Thymus (tissue), 11 donors: ENCODE data around the gene KIAA1217. TPM values are rescaled to one million over a fixed set of nuclear protein-coding genes. Genes with fewer than 3 reads are reported as not detected.
"Not testable (repeated sequence)": the region's sequence is repeated elsewhere in the genome, so short reads cannot be mapped to it uniquely, and the experiment has no call there.

Source experiments
- DNase-seq, 9 donors: peaks; one replicate each; pipeline ENCODE4 v3.0.0-alpha.2; 2013; ENCODE audit warnings: low spot score in 9 of 9, low read depth in 6 of 9, missing footprints in 1 of 9
- H3K27ac ChIP-seq, 2 donors: one replicate each; pipeline ENCODE4 v1.5.1; 2013; ENCODE audit warnings: control low read depth in 1 of 2, low read depth in 1 of 2, low read length in 1 of 2, mild to moderate bottlenecking in 1 of 2, moderate library complexity in 1 of 2
- H3K27me3 ChIP-seq, 2 donors: one replicate each; pipeline ENCODE4 v1.5.1; 2013; ENCODE audit warnings: low read length in 1 of 2; ENCODE audit not compliant: control insufficient read depth in 2 of 2, insufficient read depth in 1 of 2
- H3K36me3 ChIP-seq, 2 donors: one replicate each; pipeline ENCODE4 v1.5.1; 2013; ENCODE audit warnings: low read length in 1 of 2, mild to moderate bottlenecking in 1 of 2, moderate library complexity in 1 of 2; ENCODE audit not compliant: control insufficient read depth in 2 of 2, insufficient read depth in 2 of 2
- H3K4me1 ChIP-seq, 2 donors: one replicate each; pipeline ENCODE4 v1.5.1; 2013; ENCODE audit warnings: low read length in 2 of 2; ENCODE audit not compliant: control insufficient read depth in 2 of 2, insufficient read depth in 2 of 2
- H3K4me3 ChIP-seq, 2 donors: one replicate each; pipeline ENCODE4 v1.5.1; 2013; ENCODE audit warnings: low read length in 2 of 2, control low read depth in 1 of 2, mild to moderate bottlenecking in 1 of 2
- H3K9me3 ChIP-seq, 2 donors: one replicate each; pipeline ENCODE4 v1.5.1; 2013; ENCODE audit warnings: low read length in 1 of 2, mild to moderate bottlenecking in 1 of 2; ENCODE audit not compliant: control insufficient read depth in 2 of 2, insufficient read depth in 1 of 2
- WGBS: extraction: QIAGEN DNeasy Blood & Tissue Kit; methylation state at CpG from one replicate; pipeline ENCODE4 v1.1.7; 2013; 5-methylcytosine and 5-hydroxymethylcytosine counted together
- polyA plus RNA-seq: library from polyadenylated mRNA; stranded (reverse); fragments of 200-250 nt; gene quantifications from one replicate; pipeline ENCODE4 v1.2.3, GENCODE V29; 2013
- total RNA-seq: library from RNA; stranded (reverse); fragments of 120-200 nt; gene quantifications from one replicate; pipeline ENCODE4 v1.2.4, GENCODE V29; 2013
- donor health status: healthy.

Gene KIAA1217
- total and polyA plus RNA-seq, 2 donors: 9.7 to 30.5 TPM

- Histone ChIP-seq H3K27ac (no peak overlapping the region), H3K36me3 (no peaks in the 10 kb centered on the region), H3K4me1 (peaks cover 0 to 2% of the 10 kb centered on the region in 2 donors), H3K9me3 (no peaks in the 10 kb centered on the region), H3K4me3 (no peak overlapping the region), H3K27me3 (no peaks in the 10 kb centered on the region)
- DNase-seq: no peak
Measured at GRCh38 chr10:24333736-24334135, 124.8 kb downstream of the KIAA1217 start.

GRCh38 chr10:24334279-24334939 lies 125.5 kb downstream of the KIAA1217 start:
- H3K4me1 ChIP-seq: peaks cover 0 to 2% of the 10 kb centered on the region in 2 donors
- DNase-seq: no peak
- H3K9me3 ChIP-seq: no peaks in the 10 kb centered on the region
- H3K4me3 ChIP-seq: no peak overlapping the region
- WGBS: 98% methylated on average over 1 of the region's 1 CpG
- H3K27me3 ChIP-seq: no peaks in the 10 kb centered on the region
- no peaks in the 10 kb centered on the region for H3K36me3 ChIP-seq
- no peak overlapping the region for H3K27ac ChIP-seq

- DNase-seq, H3K4me3 ChIP-seq, H3K4me1 ChIP-seq, H3K27ac ChIP-seq, H3K27me3 ChIP-seq, H3K9me3 ChIP-seq, H3K36me3 ChIP-seq: not testable (repeated sequence)
- 96% methylated on average over 7 of the region's 7 CpGs for WGBS
Measured at GRCh38 chr10:24337723-24338122, 128.8 kb downstream of the KIAA1217 start.

- H3K27ac ChIP-seq: no peak overlapping the region
- 95% methylated on average over 1 of the region's 1 CpG for WGBS
- no peak overlapping the region for H3K4me3 ChIP-seq
- H3K9me3 ChIP-seq: no peaks in the 10 kb centered on the region
- H3K4me1 ChIP-seq: no peaks in the 10 kb centered on the region
- H3K36me3 ChIP-seq: no peaks in the 10 kb centered on the region
- DNase-seq: no peak
- H3K27me3 ChIP-seq: no peaks in the 10 kb centered on the region
Measured at GRCh38 chr10:24339387-24339786, 130.4 kb downstream of the KIAA1217 start.

- Histone ChIP-seq H3K27me3 (no peaks in the 10 kb centered on the region), H3K9me3 (no peaks in the 10 kb centered on the region), H3K4me1 (no peaks in the 10 kb centered on the region), H3K4me3 (no peak overlapping the region), H3K27ac (no peak overlapping the region), H3K36me3 (no peaks in the 10 kb centered on the region)
- no peak for DNase-seq
- 96% methylated on average over 6 of the region's 6 CpGs for WGBS
Measured at GRCh38 chr10:24340446-24340845, 131.5 kb downstream of the KIAA1217 start.

- no peak for DNase-seq
- Histone ChIP-seq H3K4me1 (no peaks in the 10 kb centered on the region), H3K9me3 (no peaks in the 10 kb centered on the region), H3K27me3 (no peaks in the 10 kb centered on the region), H3K27ac (no peak overlapping the region), H3K4me3 (no peak overlapping the region), H3K36me3 (no peaks in the 10 kb centered on the region)
- WGBS: 94% methylated on average over 7 of the region's 7 CpGs
Measured at GRCh38 chr10:24340883-24341282, 131.9 kb downstream of the KIAA1217 start.

- Histone ChIP-seq H3K27me3 (no peaks in the 10 kb centered on the region), H3K4me1 (no peaks in the 10 kb centered on the region), H3K27ac (peak overlapping the region in 1 of 2 donors; percentile 5), H3K4me3 (no peak overlapping the region), H3K9me3 (no peaks in the 10 kb centered on the region), H3K36me3 (no peaks in the 10 kb centered on the region)
- no peak for DNase-seq
- 92% methylated on average over 4 of the region's 4 CpGs for WGBS
Measured at GRCh38 chr10:24341371-24341770, 132.4 kb downstream of the KIAA1217 start.

- no peaks in the 10 kb centered on the region for H3K27me3 ChIP-seq
- no peaks in the 10 kb centered on the region for H3K9me3 ChIP-seq
- no peaks in the 10 kb centered on the region for H3K4me1 ChIP-seq
- H3K27ac ChIP-seq: no peak overlapping the region
- no peaks in the 10 kb centered on the region for H3K36me3 ChIP-seq
- WGBS: 89% methylated on average over 2 of the region's 2 CpGs
- no peak for DNase-seq
- H3K4me3 ChIP-seq: no peak overlapping the region
Measured at GRCh38 chr10:24341897-24342296, 133.0 kb downstream of the KIAA1217 start.

- no peak for DNase-seq
- Histone ChIP-seq H3K36me3 (no peaks in the 10 kb centered on the region), H3K27me3 (no peaks in the 10 kb centered on the region), H3K9me3 (no peaks in the 10 kb centered on the region), H3K4me1 (no peaks in the 10 kb centered on the region), H3K4me3 (no peak overlapping the region), H3K27ac (no peak overlapping the region)
- 48% methylated on average over 4 of the region's 4 CpGs for WGBS
Measured at GRCh38 chr10:24343686-24344085, 134.7 kb downstream of the KIAA1217 start.
